ENCODE measurements around the gene MYRF.

- TF ChIP-seq POLR2A (IDR thresholded peaks at IDR 0.05) (no peak), CTCF (IDR thresholded peaks at IDR 0.05) (no peak)
These were observed 29.9 kb downstream of the MYRF start for GRCh38 chr11:61782299-61782698.

All from heart left ventricle (tissue), 13 donors.